Endometrial microvascular endothelial cells (primary cell): ENCODE results near the gene DIP2B. TPM values are rescaled to one million over a fixed set of nuclear protein-coding genes. Genes with fewer than 3 reads are reported as not detected.

Experiments used
- in situ Hi-C: cut with HindIII; loops from 2 replicates; pipeline ENCODE4 v1.10.0; 2017; ENCODE audit warnings: low sequenced_read_pairs, low pct_unique_long_range_greater_than_20kb; ENCODE audit errors: inconsistent ontology term
- total RNA-seq: library from RNA; depleted of rRNA; stranded (reverse); fragments of >200 nt; gene quantifications from one replicate; pipeline ENCODE4 v1.2.3, GENCODE V29; 2015; ENCODE audit errors: inconsistent ontology term

DIP2B gene
- total RNA-seq, 1 donor from 2014 or later = 21.0 TPM

DNA sequence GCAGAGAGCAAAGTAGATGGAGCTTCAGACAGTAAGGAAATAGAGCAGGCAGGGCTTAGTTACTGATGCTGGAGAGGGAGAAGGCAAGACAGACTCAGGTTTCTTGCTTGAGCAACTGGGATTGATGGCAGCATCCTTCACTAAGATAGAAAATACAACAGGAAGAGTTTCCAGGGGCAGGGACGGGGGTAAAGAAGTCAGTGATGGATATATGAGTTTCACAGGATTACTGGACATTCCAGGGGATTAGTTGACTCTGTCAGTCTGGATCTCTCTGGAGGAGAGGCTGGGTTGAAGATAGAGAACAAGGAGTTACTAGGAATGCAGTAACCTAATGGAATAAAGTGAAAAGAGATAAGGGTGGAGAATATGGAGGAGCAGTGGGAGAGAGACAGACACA, 184.7 kb downstream of the DIP2B start:
- in situ Hi-C loops = no loop called here

- in situ Hi-C loops = no loop called here
Observed at GRCh38 chr12:50690925-50691324, 186.1 kb downstream of the DIP2B start.

DNA sequence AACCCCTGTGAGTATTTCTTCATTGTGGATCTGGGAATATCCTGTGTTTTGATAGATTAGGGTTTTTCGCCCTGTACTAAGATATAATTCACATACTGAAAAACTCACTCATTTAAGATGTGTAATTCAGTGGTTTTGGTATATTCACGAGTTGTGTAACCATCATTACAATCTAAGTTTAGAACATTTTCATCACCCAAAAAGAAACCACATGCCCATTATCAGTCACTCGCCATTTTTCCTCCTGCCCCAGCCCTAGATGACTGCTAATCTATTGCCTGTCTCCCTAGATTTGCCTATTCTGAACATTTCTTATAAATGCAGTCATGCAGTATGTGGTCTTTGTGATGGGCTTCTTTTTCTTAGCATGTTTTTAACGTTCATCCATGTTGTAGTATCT, 191.2 kb downstream of the DIP2B start:
- in situ Hi-C loops = no loop called here

DNA sequence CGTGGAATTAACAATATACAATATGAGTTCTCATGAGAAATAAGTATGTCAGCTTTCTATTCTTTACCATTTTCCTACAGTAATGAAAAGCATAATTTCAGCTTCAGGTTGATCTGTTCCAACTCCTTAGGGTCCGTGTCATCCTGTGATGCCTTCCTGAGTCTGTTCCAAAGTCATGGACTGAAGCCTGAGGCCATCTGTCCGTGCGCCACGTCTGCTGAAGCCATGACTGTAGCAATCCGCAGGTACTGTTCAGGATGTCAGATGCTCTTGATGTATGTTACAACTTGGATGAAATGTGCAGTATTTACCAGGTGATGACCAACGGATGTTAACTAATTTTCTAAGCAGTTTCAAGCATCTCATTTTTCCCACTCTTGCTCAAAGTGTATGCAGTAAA, 192.1 kb downstream of the DIP2B start:
- in situ Hi-C loops = no loop called here

- in situ Hi-C loops = no loop called here
Observed at GRCh38 chr12:50699154-50699553, 194.4 kb downstream of the DIP2B start.

- in situ Hi-C loops = no loop called here
Observed at GRCh38 chr12:50699940-50700339, 195.2 kb downstream of the DIP2B start.

DNA sequence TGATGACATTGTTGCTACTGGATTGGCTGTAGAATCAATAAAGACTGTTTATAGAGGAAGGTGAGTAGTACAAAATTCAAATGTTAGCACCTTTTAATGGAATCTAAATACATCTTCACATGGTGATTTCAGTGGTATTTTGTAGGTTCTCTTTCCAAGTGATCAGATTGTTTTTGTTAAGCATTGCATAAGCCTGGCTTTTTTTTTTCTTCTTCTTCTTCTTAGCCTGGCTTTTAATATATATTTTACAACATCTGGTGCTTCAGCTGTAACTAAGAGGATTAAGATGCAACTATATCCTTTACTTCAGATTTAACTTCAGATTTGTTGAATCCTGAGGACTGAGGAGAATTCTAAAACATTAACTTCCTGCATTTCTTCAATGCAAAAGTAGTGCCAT, 201.8 kb downstream of the DIP2B start:
- in situ Hi-C loops = no loop called here

DNA sequence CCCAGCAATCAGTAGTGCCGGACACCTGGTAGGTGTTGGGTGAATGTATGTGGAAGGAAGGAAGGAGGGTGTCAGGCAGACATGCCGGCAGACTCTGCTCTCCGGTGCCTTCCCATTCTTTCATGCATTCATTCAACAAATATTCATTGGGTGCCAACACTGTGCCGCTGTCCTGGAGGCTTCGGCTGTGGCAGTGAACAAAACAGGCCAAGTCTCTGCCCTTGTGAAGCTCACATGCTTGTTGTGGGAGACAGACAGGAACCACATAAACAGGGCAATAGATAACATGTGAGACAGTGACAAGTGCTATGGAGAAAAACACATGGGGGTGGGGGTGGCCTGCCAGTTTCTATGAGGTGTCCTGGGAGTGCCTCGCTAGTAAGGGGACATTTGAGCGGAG, 202.6 kb downstream of the DIP2B start:
- in situ Hi-C loops = no loop called here

GRCh38 chr12:50708631-50709030, 203.8 kb downstream of the DIP2B start:
- in situ Hi-C loops = no loop called here

DNA sequence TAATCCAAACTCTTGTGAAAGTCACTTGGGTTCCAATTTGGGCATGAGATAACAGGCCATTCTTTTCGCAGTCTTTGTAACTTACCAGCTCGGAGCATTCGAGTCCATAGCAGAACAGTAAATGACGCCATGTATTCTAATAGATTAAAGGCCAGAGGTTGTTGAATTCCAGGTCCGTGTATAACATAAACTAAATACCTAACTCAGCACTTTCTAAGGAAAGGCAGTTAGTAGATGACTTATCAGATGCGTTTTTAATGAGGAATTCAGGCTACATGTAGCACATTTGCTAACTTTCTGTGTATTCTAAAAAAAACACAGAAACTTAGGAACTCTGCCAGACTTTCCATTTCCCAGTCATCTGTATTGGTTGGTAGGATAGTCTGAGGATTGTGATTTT, 206.3 kb downstream of the DIP2B start:
- in situ Hi-C loops = no loop called here

DNA sequence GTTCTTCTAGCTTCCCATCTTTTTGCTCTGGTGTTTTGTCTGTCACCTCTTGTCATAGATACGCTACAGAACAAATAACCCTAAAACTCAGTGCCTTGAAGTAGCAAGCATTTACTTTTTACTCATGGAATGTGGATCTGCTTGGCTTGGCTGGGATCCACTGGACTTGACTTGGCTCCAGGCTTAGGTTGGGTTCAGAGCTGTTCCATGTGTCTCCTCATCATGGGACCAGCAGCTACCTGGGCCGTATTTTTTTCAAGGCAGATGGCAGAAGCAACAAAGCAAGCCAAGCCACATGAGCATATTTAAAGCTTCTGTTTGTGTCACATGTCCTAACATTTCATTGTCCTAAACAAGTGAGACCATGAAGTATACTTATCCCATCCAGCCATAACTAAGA, 210.4 kb downstream of the DIP2B start:
- in situ Hi-C loops = no loop called here

GRCh38 chr12:50718760-50719159, 214.0 kb downstream of the DIP2B start:
- in situ Hi-C loops = no loop called here

- in situ Hi-C loops = no loop called here
Observed at GRCh38 chr12:50720085-50720484, 215.3 kb downstream of the DIP2B start.

DNA sequence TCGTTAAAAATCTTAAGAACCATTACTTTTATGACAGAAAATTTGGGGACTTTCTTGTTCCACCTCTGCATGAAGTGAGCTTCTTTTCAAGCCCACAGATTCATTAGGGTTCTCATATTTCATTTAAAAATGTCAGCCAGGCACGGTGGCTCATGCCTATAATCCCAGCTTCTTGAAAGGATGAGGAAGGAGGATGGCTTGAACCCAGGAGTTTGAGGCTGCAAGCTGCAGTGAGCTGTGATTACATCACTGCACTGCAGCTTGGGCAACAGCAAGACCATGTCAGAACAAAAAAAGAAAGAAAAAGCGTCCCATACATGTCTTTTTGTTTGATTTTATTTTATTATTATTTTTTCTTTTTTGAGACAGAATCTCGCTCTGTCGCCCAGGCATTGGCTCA, 215.7 kb downstream of the DIP2B start:
- in situ Hi-C loops = no loop called here

DNA sequence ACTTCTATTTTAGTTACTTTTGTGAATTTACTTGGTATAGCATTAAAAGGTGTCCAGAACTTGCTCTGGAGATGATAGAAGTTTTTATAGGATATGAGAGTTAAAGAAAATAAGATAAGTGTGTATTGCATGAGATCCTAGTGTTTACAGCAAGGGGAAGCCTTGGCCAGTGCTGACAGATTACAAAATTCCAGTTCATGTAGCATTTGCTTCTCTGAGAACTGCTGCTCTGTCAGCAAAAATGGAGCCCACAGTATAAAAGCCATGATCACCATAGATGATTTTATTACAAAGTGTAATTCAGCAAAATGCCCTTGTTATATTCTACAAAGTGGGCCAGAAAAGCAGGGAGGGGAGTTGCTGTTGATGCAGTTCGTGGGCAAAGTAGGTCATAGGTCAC, 219.1 kb downstream of the DIP2B start:
- in situ Hi-C loops = no loop called here

DNA sequence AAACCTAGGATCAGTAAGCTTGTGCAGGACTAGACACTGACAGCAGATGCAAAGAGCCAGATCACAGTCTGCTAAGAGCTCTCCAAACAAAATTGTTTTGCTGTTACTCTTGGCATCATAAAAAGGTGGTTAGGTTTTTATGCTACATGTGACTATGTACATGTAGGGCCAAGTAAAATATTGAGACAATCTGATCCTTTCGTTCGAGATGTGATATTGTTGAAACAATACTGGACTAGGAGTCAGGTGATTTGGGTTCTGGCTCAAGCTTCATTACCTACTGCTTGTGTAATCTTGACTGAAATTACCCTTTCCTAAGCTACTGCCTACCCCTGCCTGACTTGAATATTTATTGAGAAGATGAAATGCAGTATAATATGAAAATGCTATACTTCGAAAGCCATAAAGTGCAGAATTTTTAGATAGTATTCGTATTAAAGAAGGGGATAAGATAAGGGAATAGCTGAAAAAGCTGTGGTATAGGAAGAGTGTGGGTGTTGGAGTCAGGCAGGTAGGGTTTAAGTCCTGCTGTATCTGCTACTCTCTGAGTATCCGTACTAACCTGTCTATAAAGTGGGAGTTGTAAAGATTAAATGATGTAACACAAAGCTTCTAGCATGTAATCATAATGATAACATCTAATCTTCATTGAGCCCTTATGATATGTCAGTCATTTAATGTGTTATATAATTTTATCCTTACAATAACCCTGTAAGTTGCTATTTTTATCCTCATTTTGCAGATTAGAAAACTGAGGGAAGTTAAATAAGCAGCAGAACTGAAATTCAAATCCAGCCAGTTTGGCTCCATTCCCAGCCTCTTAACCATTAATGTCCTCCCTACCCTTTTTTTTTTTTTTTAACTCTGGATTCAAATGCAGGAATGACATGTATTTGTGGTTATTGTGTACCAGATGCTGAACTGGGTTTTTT, 220.5 kb downstream of the DIP2B start:
- in situ Hi-C loops = no loop called here

- in situ Hi-C loops = no loop called here
Observed at GRCh38 chr12:50727466-50727865, 222.7 kb downstream of the DIP2B start.

DNA sequence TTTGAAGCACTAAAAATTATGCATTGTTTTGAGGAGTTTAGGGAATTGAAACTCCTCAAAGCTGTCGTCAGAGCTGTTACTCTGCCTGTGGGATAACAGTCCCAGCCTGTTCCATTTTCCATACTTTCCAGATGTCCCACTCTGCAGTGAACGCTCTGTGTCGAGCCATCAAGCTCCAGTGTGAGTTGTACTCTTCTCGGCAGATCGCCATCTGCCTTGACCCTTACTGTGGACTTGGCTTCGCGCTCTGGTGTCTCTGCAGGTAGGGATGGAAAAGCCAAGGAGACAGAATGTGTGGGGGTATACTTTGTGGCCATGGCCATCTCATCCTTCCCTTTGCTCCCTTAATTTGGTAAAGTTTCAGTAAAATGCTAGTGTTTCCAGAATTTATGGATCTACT, 223.6 kb downstream of the DIP2B start:
- in situ Hi-C loops = no loop called here

GRCh38 chr12:50728841-50729240, 224.1 kb downstream of the DIP2B start:
- in situ Hi-C loops = no loop called here

GRCh38 chr12:50732591-50732990, 227.8 kb downstream of the DIP2B start:
- in situ Hi-C loops = no loop called here

GRCh38 chr12:50733706-50734105, 228.9 kb downstream of the DIP2B start:
- in situ Hi-C loops = no loop called here
